MM.1S (cell line): ENCODE data around the gene COPS8.

ENCODE experiments used
- CTCF ChIP-seq: fragments of 300-600 bp; sonication (generic); IDR thresholded peaks from 2 replicates; pipeline ENCODE4 v1.5.1; 2016; ENCODE audit warnings: antibody characterized with exemption, low read length, mixed read lengths
- EZH2 ChIP-seq: fragments of 300-600 bp; sonication (generic); optimal IDR thresholded peaks from 2 replicates; pipeline ENCODE3; 2017; ENCODE audit warnings: low read depth, mild to moderate bottlenecking, antibody characterized with exemption, low read length, mixed read lengths

DNA sequence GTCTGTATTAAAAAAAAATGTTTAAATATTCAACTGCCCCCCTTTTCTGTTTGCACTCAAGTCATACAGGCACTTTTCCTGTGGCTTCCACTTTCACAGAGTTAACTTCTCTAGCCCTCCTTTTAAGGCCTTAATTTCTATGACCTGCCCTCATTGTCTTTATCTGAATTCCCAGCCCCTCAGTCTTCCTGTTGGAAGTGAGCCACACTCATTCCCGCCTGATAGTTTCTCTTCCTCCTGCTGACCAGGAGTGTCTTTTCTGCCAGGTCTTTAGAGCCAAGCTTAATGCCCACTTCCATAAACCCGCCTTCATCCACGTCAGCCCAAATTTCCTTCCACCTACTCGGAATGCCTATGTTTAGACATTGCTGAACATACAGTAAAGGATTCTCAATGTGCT, 10.5 kb downstream of the COPS8 start:
- TF ChIP-seq CTCF (no peak), EZH2 (no peak)
